ENCODE data around the gene ZNF496.

Gene ZNF496

GRCh38 chr1:247247568-247247967, 84.1 kb downstream of the ZNF496 start:
- Mint-ChIP-seq H3K36me3 (ENCODE audit: insufficient read depth) (no peaks in the 10 kb centered on the region), H3K9me3 (peaks cover 0 to 8% of the 10 kb centered on the region in 2 donors), H3K4me3 (no peak overlapping the region), H3K27me3 (peaks cover 11 to 12% of the 10 kb centered on the region in 2 donors), H3K4me1 (ENCODE audit: low read depth in 2 of 2) (no peaks in the 10 kb centered on the region), H3K27ac (no peak overlapping the region)
- ATAC-seq (replicated peaks), result no peak
- DNase-seq, result no peak
